Body of pancreas (tissue), 4 donors: ENCODE measurements around the gene EFHC2.

ENCODE experiments used
- CTCF ChIP-seq, 7 experiments: fragments of 450-650 bp in 4 of 7; fragments of 200-600 bp in 3 of 7; sonication (generic) in 3 of 7; IDR thresholded peaks; one replicate each; pipeline ENCODE4 v1.5.1; 2016 to 2019; ENCODE audit warnings: antibody characterized with exemption in 7 of 7
- POLR2A ChIP-seq, 3 donors: fragments of 450-650 bp; IDR thresholded peaks; one replicate each; pipeline ENCODE4 v1.6.1; 2016; ENCODE audit warnings: antibody characterized with exemption in 3 of 3, mild to moderate bottlenecking in 2 of 3

- TF ChIP-seq POLR2A (IDR thresholded peaks at IDR 0.05) (no peak), CTCF (IDR thresholded peaks at IDR 0.05) (no peak)
These were observed 82.2 kb downstream of the EFHC2 start for GRCh38 chrX:44261286-44261685.
